OCI-LY3 (cell line): ENCODE measurements around the gene MMP20.

Experiments
- CTCF ChIP-seq: fragments of 200-600, 300-600 bp; sonication (generic); IDR thresholded peaks from 2 replicates; pipeline ENCODE4 v1.5.1; 2014; ENCODE audit warnings: antibody characterized with exemption, low read length, low read depth
- EZH2phosphoT487 ChIP-seq: fragments of 200-600 bp; shearing (Covaris generic); IDR thresholded peaks from 2 replicates; pipeline ENCODE4 v1.6.1; 2018; ENCODE audit warnings: antibody characterized with exemption, mixed run types, low read depth

GRCh38 chr11:102620179-102620578 is 5.0 kb downstream of the MMP20 start:
- TF ChIP-seq CTCF: no peak
- no peak for TF ChIP-seq EZH2phosphoT487
